HUES64 (cell line): ENCODE data around the gene MRPL39.
A peak's percentile ranks its signal among the peaks of the same experiment; 100 is the strongest.

Experiments
- H3K27ac ChIP-seq: 2 replicates; pipeline ENCODE4 v1.7.0; 2013; ENCODE audit warnings: low read depth, low read length, inconsistent platforms
- H3K27me3 ChIP-seq: 2 replicates; pipeline ENCODE4 v1.6.1; 2013; ENCODE audit warnings: mild to moderate bottlenecking, low read length; ENCODE audit not compliant: insufficient read depth
- H3K36me3 ChIP-seq: 2 replicates; pipeline ENCODE4 v1.6.1; 2013; ENCODE audit warnings: mild to moderate bottlenecking, low read length; ENCODE audit not compliant: insufficient read depth
- H3K4me1 ChIP-seq: 2 replicates; pipeline ENCODE4 v1.6.1; 2013; ENCODE audit warnings: mild to moderate bottlenecking, low read length, moderate library complexity; ENCODE audit not compliant: insufficient read depth
- H3K4me3 ChIP-seq: 2 replicates; pipeline ENCODE4 v1.5.1; 2013; ENCODE audit warnings: mild to moderate bottlenecking, low read length, moderate library complexity
- H3K9ac ChIP-seq: 2 replicates; pipeline ENCODE4 v1.6.1; 2013; ENCODE audit warnings: mild to moderate bottlenecking, low read depth, low read length
- H3K9me3 ChIP-seq: 2 replicates; pipeline ENCODE4 v1.6.1; 2013; ENCODE audit warnings: low read depth, low read length; ENCODE audit not compliant: insufficient read depth
- WGBS: fragments of 150-250, 120-280 bp; methylation state at CpG from one replicate; pipeline ENCODE4 v1.1.7; 2013; ENCODE audit warnings: missing lambda C conversion rate; 5-methylcytosine and 5-hydroxymethylcytosine counted together

Gene MRPL39

GRCh38 chr21:25608044-25608737, 910 bp upstream of the MRPL39 start:
- WGBS, result 13% methylated on average over 15 of the region's 18 CpGs

GRCh38 chr21:25589887-25590286, 17.4 kb downstream of the MRPL39 start:
- WGBS, result 100% methylated on average over 1 of the region's 1 CpG
- Histone ChIP-seq H3K4me3 (no peak overlapping the region), H3K27me3 (no peaks in the 10 kb centered on the region), H3K9me3 (no peaks in the 10 kb centered on the region), H3K27ac (no peak overlapping the region), H3K36me3 (peaks cover 96% of the 10 kb centered on the region), H3K9ac (no peak overlapping the region), H3K4me1 (no peaks in the 10 kb centered on the region)

More at GRCh38 chr21:25608044-25608737, 910 bp upstream of the MRPL39 start:
- H3K36me3 ChIP-seq, result peaks cover 32% of the 10 kb centered on the region
- no peak overlapping the region for H3K27ac ChIP-seq
- H3K4me3 ChIP-seq, result peak overlapping the region; percentile 93
- H3K9me3 ChIP-seq, result no peaks in the 10 kb centered on the region
- H3K27me3 ChIP-seq, result no peaks in the 10 kb centered on the region
- no peaks in the 10 kb centered on the region for H3K4me1 ChIP-seq
- H3K9ac ChIP-seq, result no peak overlapping the region

GRCh38 chr21:25586791-25587190, 20.5 kb downstream of the MRPL39 start:
- Histone ChIP-seq H3K4me1 (no peaks in the 10 kb centered on the region), H3K4me3 (no peak overlapping the region), H3K27me3 (no peaks in the 10 kb centered on the region), H3K36me3 (peaks cover 67% of the 10 kb centered on the region), H3K9me3 (no peaks in the 10 kb centered on the region), H3K9ac (no peak overlapping the region), H3K27ac (no peak overlapping the region)
- 96% methylated on average over 2 of the region's 2 CpGs for WGBS

GRCh38 chr21:25586326-25586725, 21.0 kb downstream of the MRPL39 start:
- Histone ChIP-seq H3K27ac (no peak overlapping the region), H3K9me3 (no peaks in the 10 kb centered on the region), H3K36me3 (peaks cover 62% of the 10 kb centered on the region), H3K9ac (no peak overlapping the region), H3K4me3 (no peak overlapping the region), H3K4me1 (no peaks in the 10 kb centered on the region), H3K27me3 (no peaks in the 10 kb centered on the region)
- WGBS, result 95% methylated on average over 3 of the region's 3 CpGs

- Histone ChIP-seq H3K9me3 (no peaks in the 10 kb centered on the region), H3K27me3 (no peaks in the 10 kb centered on the region), H3K9ac (no peak overlapping the region), H3K4me3 (no peak overlapping the region), H3K4me1 (no peaks in the 10 kb centered on the region), H3K27ac (no peak overlapping the region), H3K36me3 (peaks cover 50% of the 10 kb centered on the region)
- 93% methylated on average over 6 of the region's 7 CpGs for WGBS
Measured at GRCh38 chr21:25584833-25585676, 22.2 kb downstream of the MRPL39 start.

- Histone ChIP-seq H3K4me1 (no peaks in the 10 kb centered on the region), H3K9ac (no peak overlapping the region), H3K9me3 (no peaks in the 10 kb centered on the region), H3K27ac (no peak overlapping the region), H3K4me3 (no peak overlapping the region), H3K27me3 (no peaks in the 10 kb centered on the region), H3K36me3 (peaks cover 36% of the 10 kb centered on the region)
- 93% methylated on average over 3 of the region's 5 CpGs for WGBS
Measured at GRCh38 chr21:25583370-25584130, 23.7 kb downstream of the MRPL39 start.

- Histone ChIP-seq H3K9ac (no peak overlapping the region), H3K27ac (no peak overlapping the region), H3K4me3 (no peak overlapping the region), H3K4me1 (no peaks in the 10 kb centered on the region), H3K27me3 (no peaks in the 10 kb centered on the region), H3K9me3 (no peaks in the 10 kb centered on the region), H3K36me3 (peaks cover 31% of the 10 kb centered on the region)
- 95% methylated on average over 5 of the region's 5 CpGs for WGBS
Measured at GRCh38 chr21:25582888-25583287, 24.4 kb downstream of the MRPL39 start.

GRCh38 chr21:25582164-25582790, 25.0 kb downstream of the MRPL39 start:
- Histone ChIP-seq H3K27me3 (no peaks in the 10 kb centered on the region), H3K9me3 (no peaks in the 10 kb centered on the region), H3K4me1 (no peaks in the 10 kb centered on the region), H3K27ac (no peak overlapping the region), H3K36me3 (peaks cover 31% of the 10 kb centered on the region), H3K9ac (no peak overlapping the region), H3K4me3 (no peak overlapping the region)
- 88% methylated on average over 3 of the region's 3 CpGs for WGBS

- Histone ChIP-seq H3K27ac (no peak overlapping the region), H3K9me3 (no peaks in the 10 kb centered on the region), H3K36me3 (peaks cover 25% of the 10 kb centered on the region), H3K27me3 (no peaks in the 10 kb centered on the region), H3K4me3 (no peak overlapping the region), H3K4me1 (no peaks in the 10 kb centered on the region), H3K9ac (no peak overlapping the region)
- WGBS, result 100% methylated on average over 3 of the region's 3 CpGs
Measured at GRCh38 chr21:25581582-25581981, 25.7 kb downstream of the MRPL39 start.

- Histone ChIP-seq H3K27me3 (no peaks in the 10 kb centered on the region), H3K36me3 (peaks cover 18% of the 10 kb centered on the region)
Measured at GRCh38 chr21:25580912-25581260, 26.4 kb downstream of the MRPL39 start.

More at GRCh38 chr21:25580912-25581260, 26.4 kb downstream of the MRPL39 start:
- Histone ChIP-seq H3K4me3 (no peak overlapping the region), H3K27ac (no peak overlapping the region), H3K9ac (no peak overlapping the region), H3K4me1 (peaks cover 2% of the 10 kb centered on the region; the same call in 1 of the 2 replicates), H3K9me3 (no peaks in the 10 kb centered on the region)
- 97% methylated on average over 4 of the region's 4 CpGs for WGBS
